Cardiac fibroblast (primary cell): ENCODE data around the gene ZFAND5.

Experiments
- DNase-seq, 2 donors: peaks; one replicate each; pipeline versions ENCODE4 v3.0.0 to v3.0.0-alpha.2; 2010; ENCODE audit warnings: low read depth in 2 of 2
- H3K4me3 ChIP-seq, 2 donors: replicated peaks in 1 of 2; 1 replicate in 1 of 2; 2 replicates in 1 of 2; pipeline ENCODE4 v1.5.1; 2011; ENCODE audit warnings: low read depth in 2 of 2, low read length in 2 of 2, mild to moderate bottlenecking in 2 of 2, moderate library complexity in 1 of 2
- CTCF ChIP-seq: IDR thresholded peaks from one replicate; pipeline ENCODE4 v1.5.1; 2011; ENCODE audit warnings: low read depth, mild to moderate bottlenecking, low read length, inconsistent platforms

ZFAND5 gene

GRCh38 chr9:72384710-72385485 lies 19.9 kb upstream of the ZFAND5 start:
- H3K4me3 ChIP-seq: no peak overlapping the region
- peak in 1 of 2 donors; percentile 19 for DNase-seq
- no peak for TF ChIP-seq CTCF

- no peak for TF ChIP-seq CTCF
- peak; percentile 75 to 94 for DNase-seq
- no peak overlapping the region for H3K4me3 ChIP-seq
These were observed 19.1 kb upstream of the ZFAND5 start for GRCh38 chr9:72383978-72384709.

- no peak overlapping the region for H3K4me3 ChIP-seq
- peak; percentile 57 to 63 for DNase-seq
- no peak for TF ChIP-seq CTCF
These were observed 17.4 kb upstream of the ZFAND5 start for GRCh38 chr9:72382405-72382804.

- no peak overlapping the region for H3K4me3 ChIP-seq
- no peak for TF ChIP-seq CTCF
- no peak for DNase-seq
These were observed 12.0 kb upstream of the ZFAND5 start for GRCh38 chr9:72377041-72377440.

GRCh38 chr9:72371151-72371550 lies 6.1 kb upstream of the ZFAND5 start:
- H3K4me3 ChIP-seq: no peak overlapping the region
- TF ChIP-seq CTCF: no peak
- DNase-seq: peak in 1 of 2 donors; percentile 78

- TF ChIP-seq CTCF: peak; percentile 7
- H3K4me3 ChIP-seq: peak overlapping the region; percentile 47 to 57
- peak; percentile 90 to 95 for DNase-seq
These were observed 683 bp upstream of the ZFAND5 start for GRCh38 chr9:72365525-72366256.
